ENCODE data around the gene MYZAP. TPM values are rescaled to one million over a fixed set of nuclear protein-coding genes. Genes with fewer than 3 reads are reported as not detected.

Gene MYZAP
- total and polyA plus RNA-seq, 10 donors = 4.1 to 26.2 (median 13.8) TPM

GRCh38 chr15:57561041-57561711 is 30.5 kb upstream of the MYZAP start:
- peak overlapping the region in 1 of 8 donors; percentile 28 for H3K4me3 ChIP-seq
- H3K36me3 ChIP-seq = no peaks in the 10 kb centered on the region
- H3K4me1 ChIP-seq = peaks cover 0 to 27% (median 17%) of the 10 kb centered on the region in 6 donors
- no peaks in the 10 kb centered on the region for H3K9me3 ChIP-seq
- intact Hi-C loops (cut with DNase I; ENCODE audit: low total_unique reads) = loop anchor here (5.0 kb wide), 1 partner anchor 146 kb away; the partner anchor contains the start of gene POLR2M
- H3K27ac ChIP-seq = peak overlapping the region in 7 of 8 donors; percentile 30 to 70 (median 61)
- TF ChIP-seq, protein P1, sequence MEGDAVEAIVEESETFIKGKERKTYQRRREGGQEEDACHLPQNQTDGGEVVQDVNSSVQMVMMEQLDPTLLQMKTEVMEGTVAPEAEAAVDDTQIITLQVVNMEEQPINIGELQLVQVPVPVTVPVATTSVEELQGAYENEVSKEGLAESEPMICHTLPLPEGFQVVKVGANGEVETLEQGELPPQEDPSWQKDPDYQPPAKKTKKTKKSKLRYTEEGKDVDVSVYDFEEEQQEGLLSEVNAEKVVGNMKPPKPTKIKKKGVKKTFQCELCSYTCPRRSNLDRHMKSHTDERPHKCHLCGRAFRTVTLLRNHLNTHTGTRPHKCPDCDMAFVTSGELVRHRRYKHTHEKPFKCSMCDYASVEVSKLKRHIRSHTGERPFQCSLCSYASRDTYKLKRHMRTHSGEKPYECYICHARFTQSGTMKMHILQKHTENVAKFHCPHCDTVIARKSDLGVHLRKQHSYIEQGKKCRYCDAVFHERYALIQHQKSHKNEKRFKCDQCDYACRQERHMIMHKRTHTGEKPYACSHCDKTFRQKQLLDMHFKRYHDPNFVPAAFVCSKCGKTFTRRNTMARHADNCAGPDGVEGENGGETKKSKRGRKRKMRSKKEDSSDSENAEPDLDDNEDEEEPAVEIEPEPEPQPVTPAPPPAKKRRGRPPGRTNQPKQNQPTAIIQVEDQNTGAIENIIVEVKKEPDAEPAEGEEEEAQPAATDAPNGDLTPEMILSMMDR (IDR thresholded peaks at IDR 0.05 in 8 of 11, conservative IDR thresholded peaks at IDR 0.05 in 3 of 11) = peak; percentile 70 to 90 (median 88)
- TF ChIP-seq POLR2AphosphoS5 (IDR thresholded peaks at IDR 0.05) = no peak
- peaks cover 0 to 22% (median 0%) of the 10 kb centered on the region in 7 donors for H3K27me3 ChIP-seq (replicated peaks in 1 of 7)
- WGBS, 5 donors = 14 to 27% (median 20%) methylated on average over 9 of the region's 9 CpGs
- peak; percentile 84 for DNase-seq

- intact Hi-C loops (cut with DNase I; ENCODE audit: low total_unique reads) = loop anchor here (5.0 kb wide), 1 partner anchor 145 kb away; the partner anchor contains the start of gene POLR2M
- Histone ChIP-seq H3K27ac (peak overlapping the region in 4 of 8 donors; percentile 54 to 68 (median 59)), H3K36me3 (no peaks in the 10 kb centered on the region), H3K4me3 (no peak overlapping the region), H3K4me1 (peaks cover 0 to 27% (median 17%) of the 10 kb centered on the region in 6 donors), H3K27me3 (replicated peaks in 1 of 7) (peaks cover 0 to 22% (median 0%) of the 10 kb centered on the region in 7 donors), H3K9me3 (no peaks in the 10 kb centered on the region)
- 43 to 60% (median 56%) methylated on average over 8 to 11 of the region's 11 CpGs for WGBS, 5 donors
- TF ChIP-seq POLR2AphosphoS5 (IDR thresholded peaks at IDR 0.05) (no peak), POLR2A (IDR thresholded peaks at IDR 0.05) (no peak)
- TF ChIP-seq, protein P1 (IDR thresholded peaks at IDR 0.05 in 8 of 11, conservative IDR thresholded peaks at IDR 0.05 in 3 of 11) = no peak
- DNase-seq = no peak
Observed at GRCh38 chr15:57562196-57562769, 29.4 kb upstream of the MYZAP start.

DNA sequence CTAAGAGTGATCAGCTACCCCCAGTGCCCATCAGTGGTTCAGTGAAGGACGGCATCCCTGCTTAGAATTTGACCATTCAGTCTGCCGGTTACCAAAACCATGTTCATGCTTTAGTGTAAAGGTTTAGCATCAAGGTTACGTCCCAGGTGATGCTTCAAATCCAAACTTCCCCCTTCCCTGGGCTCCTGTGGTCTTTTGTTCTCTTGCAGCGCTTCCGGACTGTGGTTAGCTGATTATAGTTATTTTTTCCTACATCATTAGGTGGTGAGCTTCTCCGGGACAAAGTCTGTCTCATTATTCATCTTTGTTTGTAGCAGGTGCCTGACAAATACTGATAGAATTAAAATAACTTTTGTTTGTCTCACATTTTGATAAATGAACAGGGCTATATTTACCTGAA is 28.3 kb upstream of the MYZAP start:
- intact Hi-C loops (cut with DNase I; ENCODE audit: low total_unique reads) = loop anchor here (5.0 kb wide), 1 partner anchor 144 kb away; the partner anchor contains the start of gene POLR2M
- no peak overlapping the region for H3K27ac ChIP-seq

More for the DNA sequence above, 28.3 kb upstream of the MYZAP start:
- 49 to 76% (median 62%) methylated on average over 6 of the region's 6 CpGs for WGBS, 5 donors
- Histone ChIP-seq H3K4me3 (no peak overlapping the region), H3K4me1 (peaks cover 0 to 27% (median 17%) of the 10 kb centered on the region in 6 donors), H3K27me3 (replicated peaks in 1 of 7) (peaks cover 0 to 22% (median 0%) of the 10 kb centered on the region in 7 donors), H3K9me3 (no peaks in the 10 kb centered on the region), H3K36me3 (no peaks in the 10 kb centered on the region)
- TF ChIP-seq, protein P1 (IDR thresholded peaks at IDR 0.05 in 8 of 11, conservative IDR thresholded peaks at IDR 0.05 in 3 of 11) = no peak
- TF ChIP-seq POLR2A (IDR thresholded peaks at IDR 0.05) (no peak), POLR2AphosphoS5 (IDR thresholded peaks at IDR 0.05) (no peak)
- no peak for DNase-seq

All from spleen (tissue), 11 donors.